Retina (tissue), 1 donor: ENCODE measurements around the gene GUCA1C.

ENCODE experiments used
- DNase-seq: peaks from one replicate; pipeline ENCODE4 v3.0.0-alpha.2; 2016

The GUCA1C gene

GRCh38 chr3:108899530-108899929 lies 54.1 kb downstream of the GUCA1C start:
- DNase-seq, result no peak

- DNase-seq, result no peak
These were observed 55.8 kb downstream of the GUCA1C start for GRCh38 chr3:108897883-108898282.

GRCh38 chr3:108894981-108895380 lies 58.7 kb downstream of the GUCA1C start:
- DNase-seq, result no peak

GRCh38 chr3:108891833-108892232 lies 61.8 kb downstream of the GUCA1C start:
- DNase-seq, result no peak

- no peak for DNase-seq
These were observed 65.9 kb downstream of the GUCA1C start for GRCh38 chr3:108887777-108888176.

- DNase-seq, result no peak
These were observed 66.6 kb downstream of the GUCA1C start for GRCh38 chr3:108887121-108887520.

- DNase-seq, result no peak
These were observed 70.3 kb downstream of the GUCA1C start for GRCh38 chr3:108883373-108883772.

GRCh38 chr3:108882762-108883161 lies 70.9 kb downstream of the GUCA1C start:
- no peak for DNase-seq

GRCh38 chr3:108879915-108880314 lies 73.8 kb downstream of the GUCA1C start:
- DNase-seq, result no peak

- no peak for DNase-seq
These were observed 75.8 kb downstream of the GUCA1C start for GRCh38 chr3:108877901-108878300.

GRCh38 chr3:108863799-108864135 lies 89.9 kb downstream of the GUCA1C start:
- no peak for DNase-seq

- no peak for DNase-seq
These were observed 90.5 kb downstream of the GUCA1C start for GRCh38 chr3:108862865-108863798.

- no peak for DNase-seq
These were observed 92.3 kb downstream of the GUCA1C start for GRCh38 chr3:108861401-108861800.
